PC-3 (cell line): Measurements from ENCODE around the gene MRPL32. TPM values are rescaled to one million over a fixed set of nuclear protein-coding genes. Genes with fewer than 3 reads are reported as not detected.
A peak's percentile ranks its signal among the peaks of the same experiment; 100 is the strongest.

Experiments used
- ATAC-seq: fragments of 200-7000 bp; cut with Tn5 transposase; 2 replicates; pipeline ENCODE4 v1.9.1; 2020; ENCODE audit warnings: mild to moderate bottlenecking, moderate library complexity
- BruUV-seq: library from RNA; stranded (reverse); fragments of 400-500 nt; replicated peaks from 2 replicates; lab custom pipeline; 2021; lab: Mats Ljungman, UMichigan
- CTCF ChIA-PET: fragments of 300-600 bp; sonication (Branson Sonifier 250); formaldehyde crosslinking; loops from one replicate; lab custom pipeline; 2022; ENCODE audit warnings: antibody characterized with exemption; lab: Charles Lee
- POLR2A ChIA-PET: fragments of 300-600 bp; sonication (Branson Sonifier 250); formaldehyde crosslinking; loops from one replicate; lab custom pipeline; 2022; ENCODE audit warnings: antibody characterized with exemption; ENCODE audit not compliant: unreplicated experiment; lab: Charles Lee
- DNase-seq: peaks from one replicate; pipeline ENCODE4 v3.0.0-alpha.2; 2015
- H2AFZ ChIP-seq: fragments of 300-600 bp; sonication (generic); 2 replicates; pipeline ENCODE4 v1.6.0; 2016; ENCODE audit warnings: antibody characterized with exemption, low read length
- H3F3A ChIP-seq: fragments of 300-600 bp; sonication (generic); one replicate; pipeline ENCODE4 v1.6.0; 2017; ENCODE audit warnings: antibody characterized with exemption, low read length, control low read depth, mild to moderate bottlenecking; ENCODE audit not compliant: unreplicated experiment
- H3K27ac ChIP-seq: fragments of 300-600 bp; sonication (generic); 2 replicates; pipeline ENCODE4 v1.5.1; 2016; ENCODE audit warnings: mild to moderate bottlenecking, low read length
- H3K27me3 ChIP-seq: fragments of 300-600 bp; sonication (generic); 2 replicates; pipeline ENCODE4 v1.6.1; 2016; ENCODE audit warnings: low read length, mixed read lengths
- H3K36me3 ChIP-seq: fragments of 300-600 bp; sonication (generic); 2 replicates; pipeline ENCODE4 v1.6.1; 2016; ENCODE audit warnings: low read depth, mixed run types, low read length, mixed read lengths
- H3K4me1 ChIP-seq: fragments of 300-600 bp; sonication (generic); 2 replicates; pipeline ENCODE4 v1.5.1; 2016; ENCODE audit warnings: low read length; ENCODE audit not compliant: insufficient read depth
- H3K4me2 ChIP-seq: fragments of 300-600 bp; sonication (generic); 2 replicates; pipeline ENCODE4 v1.6.0; 2016; ENCODE audit warnings: low read length
- H3K4me3 ChIP-seq: fragments of 300-600 bp; sonication (generic); 2 replicates; pipeline ENCODE4 v1.5.1; 2016; ENCODE audit warnings: mild to moderate bottlenecking, low read length, mixed read lengths
- H3K79me2 ChIP-seq: fragments of 300-600 bp; sonication (generic); 2 replicates; pipeline ENCODE4 v1.6.1; 2017; ENCODE audit warnings: low read length, mixed read lengths
- H3K9ac ChIP-seq: fragments of 300-600 bp; sonication (generic); 2 replicates; pipeline ENCODE4 v1.6.0; 2016; ENCODE audit warnings: mild to moderate bottlenecking, low read length
- H3K9me2 ChIP-seq: fragments of 300-600 bp; sonication (generic); replicated peaks from 2 replicates; pipeline ENCODE4 v1.6.1; 2016; ENCODE audit warnings: mixed run types, low read length, mixed read lengths
- H3K9me3 ChIP-seq: fragments of 300-600 bp; sonication (generic); 2 replicates; pipeline ENCODE4 v1.6.1; 2016; ENCODE audit warnings: low read length, mixed read lengths
- H4K20me1 ChIP-seq: fragments of 300-600 bp; sonication (generic); 2 replicates; pipeline ENCODE4 v1.6.1; 2016; ENCODE audit warnings: low read length, mixed read lengths
- CTCF ChIP-seq: fragments of 300-600 bp; sonication (generic); conservative IDR thresholded peaks from 2 replicates; pipeline ENCODE4 v1.5.1; 2017; ENCODE audit warnings: antibody characterized with exemption, low read depth, mild to moderate bottlenecking, low read length
- EZH2 ChIP-seq: fragments of 300-600 bp; sonication (generic); IDR thresholded peaks from one replicate; pipeline ENCODE4 v1.6.1; 2017; ENCODE audit warnings: antibody characterized with exemption, mild to moderate bottlenecking, low read length; ENCODE audit not compliant: unreplicated experiment
- EZH2phosphoT487 ChIP-seq: fragments of 300-600 bp; sonication (generic); IDR thresholded peaks from 2 replicates; pipeline ENCODE4 v1.6.1; 2018; ENCODE audit warnings: mild to moderate bottlenecking, antibody characterized with exemption, low read length, borderline replicate concordance
- intact Hi-C: fragments of 100-400 bp; cut with micrococcal nuclease; formaldehyde crosslinking; loops from 2 replicates; pipeline ENCODE4 v1.9.0; 2023
- total RNA-seq: library from RNA; depleted of rRNA; stranded (reverse); fragments of >200 nt; gene quantifications from 2 replicates; pipeline ENCODE4 v1.2.3, GENCODE V29; 2014

The MRPL32 gene
- total RNA-seq, 1 experiment from 2014 or later: 104 TPM

- Histone ChIP-seq H2AFZ (no peak overlapping the region), H3K4me2 (no peak overlapping the region), H3F3A (no peaks in the 10 kb centered on the region), H3K4me3 (no peak overlapping the region), H3K27ac (no peak overlapping the region), H3K4me1 (no peaks in the 10 kb centered on the region; the same call in 1 of the 2 replicates), H4K20me1 (no peaks in the 10 kb centered on the region), H3K9me3 (no peaks in the 10 kb centered on the region), H3K9me2 (no peaks in the 10 kb centered on the region), H3K79me2 (peaks cover 11% of the 10 kb centered on the region), H3K36me3 (no peaks in the 10 kb centered on the region), H3K9ac (no peak overlapping the region), H3K27me3 (no peaks in the 10 kb centered on the region)
- ChIA-PET CTCF (no interaction called here), POLR2A (no interaction called here)
- DNase-seq (no peak), ATAC-seq (no peak)
- no peak for TF ChIP-seq EZH2phosphoT487
- no peak for TF ChIP-seq EZH2
- TF ChIP-seq CTCF: no peak
- intact Hi-C loops: no loop called here
- BruUV-seq: no TSS peak
These were observed 26.0 kb upstream of the MRPL32 start for GRCh38 chr7:42906181-42906580.

- Histone ChIP-seq H3K79me2 (peaks cover 14% of the 10 kb centered on the region), H3K4me2 (no peak overlapping the region), H3K4me1 (peaks cover 3% of the 10 kb centered on the region), H3K9me2 (no peaks in the 10 kb centered on the region), H3F3A (no peaks in the 10 kb centered on the region), H3K27ac (no peak overlapping the region), H3K27me3 (no peaks in the 10 kb centered on the region), H3K9ac (no peak overlapping the region), H3K4me3 (no peak overlapping the region), H3K9me3 (no peaks in the 10 kb centered on the region), H3K36me3 (no peaks in the 10 kb centered on the region), H2AFZ (no peak overlapping the region), H4K20me1 (no peaks in the 10 kb centered on the region)
- ChIA-PET POLR2A (interaction anchor here (0.6 kb wide), 1 partner anchor 813 kb away, joined by 5 read pairs; no protein-coding TSS in a partner anchor), CTCF (no interaction called here)
- ATAC-seq (no peak), DNase-seq (no peak)
- intact Hi-C loops: no loop called here
- no peak for TF ChIP-seq EZH2
- no peak for TF ChIP-seq CTCF
- TF ChIP-seq EZH2phosphoT487: no peak
- no TSS peak for BruUV-seq
These were observed 24.9 kb upstream of the MRPL32 start for GRCh38 chr7:42907316-42907715.

GRCh38 chr7:42910306-42910705, 21.9 kb upstream of the MRPL32 start:
- intact Hi-C loops: loop anchor here (2.0 kb wide), 1 partner anchor 22 kb away; no protein-coding TSS in a partner anchor
- CTCF ChIA-PET: no interaction called here
- TSS peak; percentile 32 for BruUV-seq

More at GRCh38 chr7:42910306-42910705, 21.9 kb upstream of the MRPL32 start:
- H3F3A ChIP-seq: no peaks in the 10 kb centered on the region
- H3K4me2 ChIP-seq: peak overlapping the region; percentile 93
- ATAC-seq: no peak
- TF ChIP-seq CTCF (no peak), EZH2phosphoT487 (no peak), EZH2 (no peak)
- POLR2A ChIA-PET: no interaction called here
- no peak overlapping the region for H3K27ac ChIP-seq
- peaks cover 14% of the 10 kb centered on the region for H3K79me2 ChIP-seq
- H4K20me1 ChIP-seq: no peaks in the 10 kb centered on the region
- H2AFZ ChIP-seq: no peak overlapping the region
- no peaks in the 10 kb centered on the region for H3K9me2 ChIP-seq
- peaks cover 9% of the 10 kb centered on the region for H3K4me1 ChIP-seq
- H3K4me3 ChIP-seq: no peak overlapping the region
- H3K36me3 ChIP-seq: no peaks in the 10 kb centered on the region
- no peak overlapping the region for H3K9ac ChIP-seq
- no peak for DNase-seq
- no peaks in the 10 kb centered on the region for H3K9me3 ChIP-seq
- H3K27me3 ChIP-seq: no peaks in the 10 kb centered on the region
